Common myeloid progenitor, CD34-positive (primary cell): ENCODE data around the gene FRK.

Experiments
- CTCF ChIA-PET: fragments of 350-600 bp; sonication (Branson Sonifier 250); formaldehyde crosslinking; loops from one replicate; lab custom pipeline; 2021; ENCODE audit warnings: antibody characterized with exemption; lab: Charles Lee
- POLR2A ChIA-PET: fragments of 350-600 bp; sonication (Branson Sonifier 250); formaldehyde crosslinking; loops from one replicate; lab custom pipeline; 2021; ENCODE audit warnings: antibody characterized with exemption; lab: Charles Lee
- DNase-seq, 3 donors: peaks; one replicate each; pipeline versions ENCODE4 v3.0.0 to v3.0.0-alpha.2; 2013
- H3K27ac ChIP-seq, 2 experiments: 1 replicate in 1 of 2; 2 replicates in 1 of 2; pipeline ENCODE4 v1.7.0; 2013; ENCODE audit warnings: inconsistent platforms in 2 of 2, low read length in 2 of 2, mild to moderate bottlenecking in 2 of 2, low read depth in 1 of 2, moderate library complexity in 1 of 2; ENCODE audit not compliant: severe bottlenecking in 2 of 2, insufficient read depth in 1 of 2, poor library complexity in 1 of 2
- H3K27me3 ChIP-seq, 5 experiments: replicated peaks in 2 of 5; 1 replicate in 3 of 5; 2 replicates in 2 of 5; pipeline versions ENCODE4 v1.6.1 to v1.7.0; 2013; ENCODE audit warnings: low read length in 4 of 5, mild to moderate bottlenecking in 2 of 5, moderate library complexity in 2 of 5, inconsistent platforms in 1 of 5; ENCODE audit not compliant: insufficient read depth in 5 of 5, control insufficient read depth in 4 of 5
- H3K36me3 ChIP-seq, 4 experiments: 1 replicate in 2 of 4; 2 replicates in 2 of 4; pipeline versions ENCODE4 v1.6.1 to v1.7.0; 2013; ENCODE audit warnings: low read length in 3 of 4, control low read depth in 1 of 4, mild to moderate bottlenecking in 1 of 4; ENCODE audit not compliant: control insufficient read depth in 4 of 4, insufficient read depth in 4 of 4
- H3K4me1 ChIP-seq, 4 experiments: 1 replicate in 3 of 4; 2 replicates in 1 of 4; pipeline versions ENCODE4 v1.6.1 to v1.7.1; 2013; ENCODE audit warnings: low read length in 3 of 4, mild to moderate bottlenecking in 3 of 4, control low read depth in 1 of 4, inconsistent platforms in 1 of 4, moderate library complexity in 1 of 4; ENCODE audit not compliant: control insufficient read depth in 4 of 4, insufficient read depth in 4 of 4; ENCODE audit errors: control extremely low read depth in 1 of 4
- H3K4me3 ChIP-seq, 7 experiments: 1 replicate in 4 of 7; 2 replicates in 3 of 7; pipeline versions ENCODE4 v1.5.1 to v1.7.0; 2013; ENCODE audit warnings: mild to moderate bottlenecking in 7 of 7, low read length in 6 of 7, moderate library complexity in 6 of 7, inconsistent platforms in 2 of 7, low read depth in 2 of 7, control low read depth in 1 of 7; ENCODE audit not compliant: insufficient read depth in 4 of 7, control insufficient read depth in 1 of 7; ENCODE audit errors: extremely low read depth in 1 of 7
- H3K9me3 ChIP-seq, 5 experiments: 1 replicate in 4 of 5; 2 replicates in 1 of 5; pipeline versions ENCODE4 v1.6.1 to v1.7.1; 2013; ENCODE audit warnings: low read length in 4 of 5, mild to moderate bottlenecking in 2 of 5, inconsistent platforms in 1 of 5, low read depth in 1 of 5, moderate library complexity in 1 of 5; ENCODE audit not compliant: control insufficient read depth in 4 of 5, insufficient read depth in 2 of 5; ENCODE audit errors: control extremely low read depth in 1 of 5
- WGBS: methylation state at CpG from one replicate; pipeline ENCODE4 v1.1.5; 2013; ENCODE audit not compliant: insufficient coverage; 5-methylcytosine and 5-hydroxymethylcytosine counted together

Gene FRK

GRCh38 chr6:115882771-115883170, 177.9 kb downstream of the FRK start:
- DNase-seq, result no peak
- POLR2A ChIA-PET, result interaction anchor here (0.7 kb wide), 1 partner anchor 216 kb away, joined by 4 read pairs; no protein-coding TSS in a partner anchor
- Histone ChIP-seq H3K4me1 (no peaks in the 10 kb centered on the region), H3K4me3 (no peak overlapping the region), H3K27me3 (peaks cover 0 to 2% (median 0%) of the 10 kb centered on the region in 5 experiments), H3K27ac (no peak overlapping the region), H3K9me3 (no peaks in the 10 kb centered on the region), H3K36me3 (no peaks in the 10 kb centered on the region)
- 95% methylated on average over 2 of the region's 2 CpGs for WGBS
- CTCF ChIA-PET, result no interaction called here

GRCh38 chr6:115882174-115882573, 178.5 kb downstream of the FRK start:
- WGBS, result 100% methylated on average over 1 of the region's 5 CpGs
- Histone ChIP-seq H3K36me3 (no peaks in the 10 kb centered on the region), H3K27ac (no peak overlapping the region), H3K4me3 (no peak overlapping the region), H3K9me3 (no peaks in the 10 kb centered on the region), H3K27me3 (peaks cover 0 to 2% (median 0%) of the 10 kb centered on the region in 5 experiments), H3K4me1 (no peaks in the 10 kb centered on the region)
- DNase-seq, result no peak
- POLR2A ChIA-PET, result interaction anchor here (0.7 kb wide), 1 partner anchor 215 kb away, joined by 4 read pairs; no protein-coding TSS in a partner anchor
- CTCF ChIA-PET, result no interaction called here
